Skeletal muscle satellite cell (primary cell): ENCODE measurements around the gene CFAP97D2.

Experiments used
- H3K27me3 ChIP-seq: 2 replicates; pipeline ENCODE4 v1.7.0; 2013; ENCODE audit warnings: low read length; ENCODE audit not compliant: control insufficient read depth, insufficient read depth
- H3K36me3 ChIP-seq: 2 replicates; pipeline ENCODE4 v1.7.0; 2013; ENCODE audit warnings: mild to moderate bottlenecking, control low read depth, low read length; ENCODE audit not compliant: insufficient read depth
- H3K4me1 ChIP-seq: 2 replicates; pipeline ENCODE4 v1.7.0; 2013; ENCODE audit warnings: low read length; ENCODE audit not compliant: control insufficient read depth, insufficient read depth
- H3K4me2 ChIP-seq: 2 replicates; pipeline ENCODE4 v1.7.0; 2013; ENCODE audit warnings: mild to moderate bottlenecking, low read length
- H3K4me3 ChIP-seq: 2 replicates; pipeline ENCODE4 v1.7.0; 2013; ENCODE audit warnings: low read length
- H3K9ac ChIP-seq: 2 replicates; pipeline ENCODE4 v1.7.0; 2013; ENCODE audit warnings: mild to moderate bottlenecking, low read depth, low read length, moderate library complexity
- H3K9me3 ChIP-seq: replicated peaks from 2 replicates; pipeline ENCODE4 v1.7.0; 2013; ENCODE audit warnings: mild to moderate bottlenecking, control low read depth, low read length

Gene CFAP97D2

GRCh38 chr13:114134944-114135610, 44.0 kb upstream of the CFAP97D2 start:
- Histone ChIP-seq H3K9ac (no peak overlapping the region), H3K27me3 (no peaks in the 10 kb centered on the region), H3K4me1 (peaks cover 8% of the 10 kb centered on the region), H3K4me2 (no peak overlapping the region), H3K36me3 (no peaks in the 10 kb centered on the region), H3K4me3 (no peak overlapping the region), H3K9me3 (no peaks in the 10 kb centered on the region)

- H3K4me3 ChIP-seq: no peak overlapping the region
- no peaks in the 10 kb centered on the region for H3K27me3 ChIP-seq
- no peak overlapping the region for H3K4me2 ChIP-seq
- peaks cover under 1% of the 10 kb centered on the region for H3K4me1 ChIP-seq
- H3K9ac ChIP-seq: no peak overlapping the region
- H3K9me3 ChIP-seq: no peaks in the 10 kb centered on the region
- H3K36me3 ChIP-seq: no peaks in the 10 kb centered on the region
Observed at GRCh38 chr13:114135731-114136171, 43.3 kb upstream of the CFAP97D2 start.

- Histone ChIP-seq H3K27me3 (no peaks in the 10 kb centered on the region), H3K4me1 (no peaks in the 10 kb centered on the region), H3K36me3 (no peaks in the 10 kb centered on the region), H3K4me3 (no peak overlapping the region), H3K4me2 (no peak overlapping the region), H3K9me3 (no peaks in the 10 kb centered on the region), H3K9ac (no peak overlapping the region)
Observed at GRCh38 chr13:114136576-114136975, 42.5 kb upstream of the CFAP97D2 start.

GRCh38 chr13:114140131-114140905, 38.7 kb upstream of the CFAP97D2 start:
- H3K27me3 ChIP-seq: peaks cover 5% of the 10 kb centered on the region
- H3K4me2 ChIP-seq: no peak overlapping the region
- no peaks in the 10 kb centered on the region for H3K4me1 ChIP-seq
- H3K36me3 ChIP-seq: no peaks in the 10 kb centered on the region
- H3K9ac ChIP-seq: no peak overlapping the region
- H3K4me3 ChIP-seq: no peak overlapping the region
- no peaks in the 10 kb centered on the region for H3K9me3 ChIP-seq

- H3K27me3 ChIP-seq: peaks cover 11% of the 10 kb centered on the region
- H3K36me3 ChIP-seq: no peaks in the 10 kb centered on the region
- H3K9me3 ChIP-seq: no peaks in the 10 kb centered on the region
- no peak overlapping the region for H3K4me2 ChIP-seq
- H3K9ac ChIP-seq: no peak overlapping the region
- no peak overlapping the region for H3K4me3 ChIP-seq
- no peaks in the 10 kb centered on the region for H3K4me1 ChIP-seq
Observed at GRCh38 chr13:114140906-114141250, 38.2 kb upstream of the CFAP97D2 start.

GRCh38 chr13:114141261-114141996, 37.6 kb upstream of the CFAP97D2 start:
- Histone ChIP-seq H3K36me3 (no peaks in the 10 kb centered on the region), H3K4me1 (no peaks in the 10 kb centered on the region), H3K9me3 (no peaks in the 10 kb centered on the region), H3K4me2 (no peak overlapping the region), H3K9ac (no peak overlapping the region), H3K4me3 (no peak overlapping the region), H3K27me3 (peaks cover 15% of the 10 kb centered on the region)

- H3K9ac ChIP-seq: no peak overlapping the region
- no peaks in the 10 kb centered on the region for H3K9me3 ChIP-seq
- no peaks in the 10 kb centered on the region for H3K4me1 ChIP-seq
- H3K27me3 ChIP-seq: peaks cover 19% of the 10 kb centered on the region
- H3K4me3 ChIP-seq: no peak overlapping the region
- no peaks in the 10 kb centered on the region for H3K36me3 ChIP-seq
- H3K4me2 ChIP-seq: no peak overlapping the region
Observed at GRCh38 chr13:114142137-114142550, 36.9 kb upstream of the CFAP97D2 start.

GRCh38 chr13:114142640-114143490, 36.2 kb upstream of the CFAP97D2 start:
- Histone ChIP-seq H3K9ac (no peak overlapping the region), H3K4me3 (no peak overlapping the region)

GRCh38 chr13:114143806-114144605, 35.1 kb upstream of the CFAP97D2 start:
- Histone ChIP-seq H3K9ac (no peak overlapping the region), H3K4me1 (no peaks in the 10 kb centered on the region), H3K4me3 (no peak overlapping the region), H3K36me3 (no peaks in the 10 kb centered on the region), H3K9me3 (no peaks in the 10 kb centered on the region), H3K27me3 (peaks cover 28% of the 10 kb centered on the region), H3K4me2 (no peak overlapping the region)

More at GRCh38 chr13:114142640-114143490, 36.2 kb upstream of the CFAP97D2 start:
- H3K36me3 ChIP-seq: no peaks in the 10 kb centered on the region
- H3K4me1 ChIP-seq: no peaks in the 10 kb centered on the region
- H3K4me2 ChIP-seq: no peak overlapping the region
- peaks cover 20% of the 10 kb centered on the region for H3K27me3 ChIP-seq
- H3K9me3 ChIP-seq: no peaks in the 10 kb centered on the region

GRCh38 chr13:114144606-114145244, 34.3 kb upstream of the CFAP97D2 start:
- Histone ChIP-seq H3K4me2 (no peak overlapping the region), H3K9ac (no peak overlapping the region), H3K27me3 (peaks cover 32% of the 10 kb centered on the region), H3K4me1 (no peaks in the 10 kb centered on the region), H3K36me3 (no peaks in the 10 kb centered on the region), H3K4me3 (no peak overlapping the region), H3K9me3 (no peaks in the 10 kb centered on the region)
